GM12892 (cell line): Measurements from ENCODE around the gene WNK2.

Source experiments
- POLR2A ChIP-seq: IDR thresholded peaks from 2 replicates; pipeline ENCODE4 v1.6.1; 2011; ENCODE audit warnings: low read depth, low read length, control low read depth
- POLR2AphosphoS5 ChIP-seq: IDR thresholded peaks from 2 replicates; pipeline ENCODE4 v1.6.1; 2011; ENCODE audit warnings: low read depth, low read length, control low read depth
- TAF1 ChIP-seq: IDR thresholded peaks from 2 replicates; pipeline ENCODE4 v1.6.1; 2011; ENCODE audit warnings: low read depth, mild to moderate bottlenecking, control low read depth, low read length, borderline replicate concordance

GRCh38 chr9:93364734-93365426 lies 180.9 kb downstream of the WNK2 start:
- TF ChIP-seq POLR2A (no peak), POLR2AphosphoS5 (no peak), TAF1 (no peak)
